ENCODE measurements around the gene LIN7C. TPM values are rescaled to one million over a fixed set of nuclear protein-coding genes. Genes with fewer than 3 reads are reported as not detected.
A peak's percentile ranks its signal among the peaks of the same experiment; 100 is the strongest.

The LIN7C gene
- total and polyA plus RNA-seq, 2 of the 13 experiments (the other 11 are each of a cell fraction or from before 2014, with no cell fraction given) = 14.8 to 37.2 TPM

GRCh38 chr11:27467181-27467913 is 39.2 kb downstream of the LIN7C start (continued):
- TF ChIP-seq ARID3A (IDR thresholded peaks at IDR 0.05; ENCODE audit: low read depth, low read length) (peak; percentile 73; the same call in 1 of the 2 replicates), IRF2 (CRISPR knock-in tag; IDR thresholded peaks at IDR 0.05) (0 out of 2 replicates have a peak, but pooled peaks have one; percentile 35), SMAD3 (CRISPR knock-in tag; IDR thresholded peaks at IDR 0.05) (no peak), TGIF2 (CRISPR knock-in tag; IDR thresholded peaks at IDR 0.05) (no peak), ZNF513 (CRISPR knock-in tag; conservative IDR thresholded peaks at IDR 0.05) (no peak), TFAP4 (IDR thresholded peaks at IDR 0.05; ENCODE audit: borderline replicate concordance, low read depth) (peak; percentile 32; the same call in 1 of the 2 replicates), PLRG1 (conservative IDR thresholded peaks at IDR 0.05) (no peak), ZKSCAN5 (CRISPR knock-in tag; IDR thresholded peaks at IDR 0.05) (no peak), NCOA5 (CRISPR knock-in tag; IDR thresholded peaks at IDR 0.05) (no peak), ZNF362 (CRISPR knock-in tag; IDR thresholded peaks at IDR 0.05; ENCODE audit: borderline replicate concordance) (peak; percentile 43; the same call in 1 of the 2 replicates), MLLT10 (CRISPR knock-in tag; IDR thresholded peaks at IDR 0.05) (no peak), ZNF292 (CRISPR knock-in tag; IDR thresholded peaks at IDR 0.05; ENCODE audit: borderline replicate concordance, low read depth) (no peak), SOX13 (IDR thresholded peaks at IDR 0.05) (no peak), SOX13 (CRISPR knock-in tag; conservative IDR thresholded peaks at IDR 0.05 in 1 of 2, IDR thresholded peaks at IDR 0.05 in 1 of 2) (peak in 1 of 2 experiments; percentile 53; a peak in 1 of 4 replicates), BCL6 (CRISPR knock-in tag; IDR thresholded peaks at IDR 0.05) (0 out of 2 replicates have a peak, but pooled peaks have one; percentile 18), HOXA5 (CRISPR knock-in tag; IDR thresholded peaks at IDR 0.05) (0 out of 2 replicates have a peak, but pooled peaks have one; percentile 34), ZNF776 (CRISPR knock-in tag; IDR thresholded peaks at IDR 0.05) (no peak), EED (CRISPR knock-in tag; IDR thresholded peaks at IDR 0.05) (no peak), ZBTB20 (CRISPR knock-in tag; IDR thresholded peaks at IDR 0.05; ENCODE audit: borderline replicate concordance, low read depth) (no peak), ZNF709 (CRISPR knock-in tag; IDR thresholded peaks at IDR 0.05) (no peak), CBFB (CRISPR knock-in tag; IDR thresholded peaks at IDR 0.05) (no peak), POLR2A (IDR thresholded peaks at IDR 0.05; ENCODE audit: insufficient read depth in 1 of 2, low read depth in 2 of 2, low read length in 2 of 2) (0 out of 4 replicates have a peak, but pooled peaks of 1 of the 2 experiments have one; percentile 18)
